H1 (cell line): ENCODE measurements around the gene LTBP1. TPM values are rescaled to one million over a fixed set of nuclear protein-coding genes. Genes with fewer than 3 reads are reported as not detected.

ENCODE experiments used
- CTCF ChIA-PET: fragments of 300-600 bp; sonication (Branson Sonifier 250); formaldehyde crosslinking; loops from one replicate; lab custom pipeline; 2021; ENCODE audit not compliant: partially characterized antibody; lab: Charles Lee
- POLR2A ChIA-PET: fragments of 300-600 bp; sonication (Branson Sonifier 250); formaldehyde crosslinking; loops from one replicate; lab custom pipeline; 2021; ENCODE audit warnings: inconsistent platforms; ENCODE audit not compliant: partially characterized antibody; lab: Charles Lee
- DNase-seq, 2 experiments: peaks; one replicate each; pipeline versions ENCODE4 v3.0.0 to v3.0.0-alpha.2; 2010 to 2022; ENCODE audit warnings: low spot score in 2 of 2, low read depth in 1 of 2, mixed read lengths in 1 of 2
- FAIRE-seq: peaks from 2 replicates; lab custom pipeline; 2011; peaks lifted over from hg19 to GRCh38; lab: Jason Lieb, UNC
- H2AFZ ChIP-seq: 2 replicates; pipeline ENCODE4 v1.8.1; 2012; ENCODE audit warnings: low read length, inconsistent platforms
- H2AK5ac ChIP-seq: 2 replicates; pipeline ENCODE4 v1.6.1; 2013; ENCODE audit warnings: low read depth, low read length
- H2BK120ac ChIP-seq: replicated peaks from 2 replicates; pipeline ENCODE3; 2013; ENCODE audit warnings: low read depth, low read length, inconsistent platforms
- H2BK12ac ChIP-seq: 2 replicates; pipeline ENCODE4 v1.6.1; 2013; ENCODE audit warnings: low read depth, low read length
- H2BK15ac ChIP-seq: 2 replicates; pipeline ENCODE4 v1.6.1; 2013; ENCODE audit warnings: low read length
- H2BK20ac ChIP-seq: 2 replicates; pipeline ENCODE4 v1.6.1; 2013; ENCODE audit warnings: low read length
- H2BK5ac ChIP-seq: 2 replicates; pipeline ENCODE4 v1.6.1; 2013; ENCODE audit warnings: low read depth, low read length
- H3K14ac ChIP-seq: 2 replicates; pipeline ENCODE4 v1.6.1; 2013; ENCODE audit warnings: inconsistent platforms; ENCODE audit not compliant: insufficient read length
- H3K18ac ChIP-seq: 2 replicates; pipeline ENCODE4 v1.6.1; 2013; ENCODE audit warnings: low read length; ENCODE audit errors: extremely low read depth
- H3K23ac ChIP-seq: 2 replicates; pipeline ENCODE4 v1.6.1; 2013; ENCODE audit warnings: inconsistent platforms; ENCODE audit not compliant: insufficient read length
- H3K23me2 ChIP-seq: 2 replicates; pipeline ENCODE4 v1.6.1; 2013; ENCODE audit warnings: low read depth, low read length
- H3K27ac ChIP-seq: 2 replicates; pipeline ENCODE4 v1.6.1; 2011; ENCODE audit warnings: low read depth, low read length, inconsistent platforms
- H3K27me3 ChIP-seq, 4 experiments: replicated peaks in 1 of 4; 1 replicate in 1 of 4; 2 replicates in 3 of 4; pipeline versions ENCODE4 v1.6.1 to v1.8.1; 2011 to 2013; ENCODE audit warnings: low read length in 3 of 4, mild to moderate bottlenecking in 3 of 4, inconsistent platforms in 2 of 4, mixed read lengths in 2 of 4, moderate library complexity in 1 of 4; ENCODE audit not compliant: control insufficient read depth in 3 of 4, insufficient read depth in 3 of 4; ENCODE audit errors: extremely low read depth in 1 of 4
- H3K36me3 ChIP-seq, 4 experiments: 2 replicates each; pipeline versions ENCODE4 v1.6.1 to v1.8.1; 2011 to 2013; ENCODE audit warnings: mild to moderate bottlenecking in 4 of 4, low read length in 3 of 4, moderate library complexity in 2 of 4, control low read depth in 1 of 4, inconsistent platforms in 1 of 4; ENCODE audit not compliant: insufficient read depth in 4 of 4, control insufficient read depth in 2 of 4
- H3K4ac ChIP-seq: replicated peaks from 2 replicates; pipeline ENCODE3; 2013; ENCODE audit warnings: low read length, low read depth, mixed read lengths, inconsistent platforms; ENCODE audit not compliant: insufficient read length
- H3K4me1 ChIP-seq, 4 experiments: replicated peaks in 1 of 4; 1 replicate in 1 of 4; 2 replicates in 3 of 4; pipeline versions ENCODE4 v1.6.1 to v1.8.1; 2011 to 2013; ENCODE audit warnings: low read length in 3 of 4, inconsistent platforms in 2 of 4, mixed read lengths in 1 of 4; ENCODE audit not compliant: insufficient read depth in 4 of 4, control insufficient read depth in 3 of 4
- H3K4me2 ChIP-seq, 2 experiments: 2 replicates each; pipeline versions ENCODE4 v1.6.1 to v1.8.1; 2011 to 2013; ENCODE audit warnings: low read depth in 2 of 2, low read length in 2 of 2, control low read depth in 1 of 2, inconsistent platforms in 1 of 2, mild to moderate bottlenecking in 1 of 2; ENCODE audit not compliant: insufficient read depth in 1 of 2
- H3K4me3 ChIP-seq, 4 experiments: fragments of 200-600, 300-600 bp in 1 of 4; sonication (generic), shearing (Covaris generic), sonication (Bioruptor Twin) in 1 of 4; 2 replicates each; pipeline versions ENCODE4 v1.5.1 to v1.8.1; 2011 to 2016; ENCODE audit warnings: low read length in 4 of 4, low read depth in 3 of 4, control low read depth in 2 of 4, inconsistent platforms in 2 of 4, mild to moderate bottlenecking in 2 of 4, mixed read lengths in 1 of 4, moderate library complexity in 1 of 4; ENCODE audit not compliant: insufficient read depth in 2 of 4; ENCODE audit errors: extremely low read depth in 1 of 4
- H3K56ac ChIP-seq: replicated peaks from 2 replicates; pipeline ENCODE3; 2013; ENCODE audit warnings: low read depth, mild to moderate bottlenecking, mixed read lengths, low read length, inconsistent platforms; ENCODE audit not compliant: insufficient read length
- H3K79me1 ChIP-seq: 2 replicates; pipeline ENCODE4 v1.6.1; 2013; ENCODE audit warnings: low read depth, low read length, control low read depth
- H3K79me2 ChIP-seq, 2 experiments: 2 replicates each; pipeline versions ENCODE4 v1.6.1 to v1.8.1; 2012 to 2013; ENCODE audit warnings: low read length in 2 of 2, mild to moderate bottlenecking in 2 of 2, inconsistent platforms in 1 of 2; ENCODE audit not compliant: insufficient read depth in 2 of 2, control insufficient read depth in 1 of 2
- H3K9ac ChIP-seq, 4 experiments: replicated peaks in 1 of 4; 1 replicate in 1 of 4; 2 replicates in 3 of 4; pipeline versions ENCODE4 v1.6.1 to v1.8.1; 2011 to 2013; ENCODE audit warnings: low read depth in 3 of 4, low read length in 3 of 4, control low read depth in 2 of 4, mild to moderate bottlenecking in 2 of 4, moderate library complexity in 2 of 4, inconsistent platforms in 1 of 4; ENCODE audit errors: extremely low read depth in 1 of 4
- H3K9me3 ChIP-seq, 2 experiments: 2 replicates each; pipeline versions ENCODE4 v1.6.1 to v1.8.1; 2012 to 2013; ENCODE audit warnings: mild to moderate bottlenecking in 2 of 2, moderate library complexity in 2 of 2, control low read depth in 1 of 2, inconsistent platforms in 1 of 2, low read depth in 1 of 2, low read length in 1 of 2, mixed read lengths in 1 of 2; ENCODE audit not compliant: insufficient read depth in 2 of 2
- H4K20me1 ChIP-seq, 2 experiments: replicated peaks in 1 of 2; 2 replicates each; pipeline versions ENCODE3 to v1.8.1; 2011 to 2013; ENCODE audit warnings: inconsistent platforms in 2 of 2, low read length in 2 of 2, mild to moderate bottlenecking in 1 of 2; ENCODE audit not compliant: insufficient read depth in 2 of 2, control insufficient read depth in 1 of 2
- H4K5ac ChIP-seq: 2 replicates; pipeline ENCODE4 v1.6.1; 2013; ENCODE audit warnings: low read length, low read depth, mixed read lengths, inconsistent platforms; ENCODE audit not compliant: insufficient read length
- H4K8ac ChIP-seq: 2 replicates; pipeline ENCODE4 v1.8.0; 2013; ENCODE audit warnings: mild to moderate bottlenecking, moderate library complexity, low read length, inconsistent platforms; ENCODE audit not compliant: insufficient read depth; ENCODE audit errors: extremely low read depth
- H4K91ac ChIP-seq: replicated peaks from 2 replicates; pipeline ENCODE3; 2013; ENCODE audit warnings: low read length, mixed read lengths, inconsistent platforms; ENCODE audit not compliant: insufficient read length
- EP300 ChIP-seq, 2 experiments: IDR thresholded peaks; 1 replicate in 1 of 2; 2 replicates in 1 of 2; pipeline ENCODE4 v1.6.1; 2011 to 2012; ENCODE audit warnings: low read depth in 2 of 2, low read length in 2 of 2, mild to moderate bottlenecking in 2 of 2, borderline replicate concordance in 1 of 2, inconsistent platforms in 1 of 2, moderate library complexity in 1 of 2
- EZH2 ChIP-seq: fragments of 200-600 bp; sonication (generic); IDR thresholded peaks from 2 replicates; pipeline ENCODE4 v1.7.1; 2012; ENCODE audit warnings: low read depth, mild to moderate bottlenecking, moderate library complexity, low read length, inconsistent platforms; ENCODE audit not compliant: severe bottlenecking
- FOSL1 ChIP-seq: IDR thresholded peaks from 2 replicates; pipeline ENCODE4 v1.6.1; 2011; ENCODE audit warnings: mild to moderate bottlenecking, low read depth, low read length, moderate library complexity; ENCODE audit not compliant: insufficient read depth
- POLR2AphosphoS5 ChIP-seq: IDR thresholded peaks from 2 replicates; pipeline ENCODE4 v1.6.1; 2011; ENCODE audit warnings: low read depth, low read length
- RAD21 ChIP-seq, 2 experiments: IDR thresholded peaks in 1 of 2; conservative IDR thresholded peaks in 1 of 2; 2 replicates each; pipeline ENCODE4 v1.6.1; 2011; ENCODE audit warnings: low read depth in 2 of 2, low read length in 2 of 2, improper control_type of control experiment in 1 of 2, inconsistent platforms in 1 of 2, mild to moderate bottlenecking in 1 of 2, moderate library complexity in 1 of 2
- SAP30 ChIP-seq: fragments of 300-600 bp; sonication (generic); IDR thresholded peaks from 2 replicates; pipeline ENCODE4 v1.7.1; 2012; ENCODE audit warnings: low read length, moderate library complexity, mild to moderate bottlenecking, inconsistent platforms; ENCODE audit not compliant: insufficient read depth, insufficient replicate concordance
- SIX5 ChIP-seq: IDR thresholded peaks from 2 replicates; pipeline ENCODE4 v1.6.1; 2011; ENCODE audit warnings: mild to moderate bottlenecking, low read depth, low read length
- SUZ12 ChIP-seq: fragments of 200-600 bp; sonication (generic); IDR thresholded peaks from 2 replicates; pipeline ENCODE4 v1.6.1; 2012; ENCODE audit warnings: mild to moderate bottlenecking, inconsistent platforms, low read length, moderate library complexity, mixed read lengths
- WGBS, 2 experiments: shearing (Covaris generic) in 1 of 2; methylation state at CpG; one replicate each; pipeline versions ENCODE4 v1.1.6 to v1.1.7; 2013 to 2015; ENCODE audit warnings: low lambda C conversion rate in 2 of 2, mixed read lengths in 2 of 2, inconsistent platforms in 1 of 2, low coverage in 1 of 2, missing lambda C conversion rate in 1 of 2; ENCODE audit not compliant: insufficient replicate concordance in 2 of 2, insufficient coverage in 1 of 2, insufficient read length in 1 of 2; ENCODE audit errors: extremely low coverage in 1 of 2, missing lambda C conversion rate in 1 of 2; 5-methylcytosine and 5-hydroxymethylcytosine counted together
- polyA plus RNA-seq, 7 experiments: library from polyadenylated mRNA; depleted of rRNA in 3 of 7; stranded (reverse) in 5 of 7; unstranded in 2 of 7; fragments of >200 nt in 5 of 7; fragments of 200-250 nt in 2 of 7; gene quantifications; 1 replicate in 5 of 7; 2 replicates in 1 of 7; 4 replicates in 1 of 7; pipeline versions ENCODE4 v1.2.1 to v1.2.3, GENCODE V29; 2011 to 2013; ENCODE audit warnings: missing spikeins in 2 of 7, mixed read lengths in 2 of 7
- total RNA-seq: library from RNA; stranded (reverse); fragmentation: NEBNext Ultra II Directional; extraction: Animal tissue kit (Norgen Biotek cat#: 25700); gene quantifications from 2 replicates; pipeline ENCODE4 v1.2.1, GENCODE V29; 2021

The LTBP1 gene
- total and polyA plus RNA-seq, 2 of the 8 experiments (the other 6 are each of a cell fraction or from before 2014, with no cell fraction given) = 15.4 to 24.7 TPM

- WGBS, 2 experiments = 85% methylated on average over 6 of the region's 6 CpGs; no CpG with 5 or more reads in 1 of the 2 experiments
- Histone ChIP-seq H3K18ac (no peak overlapping the region), H2AK5ac (no peak overlapping the region), H2BK12ac (no peak overlapping the region), H3K4me2 (no peak overlapping the region), H3K79me1 (no peaks in the 10 kb centered on the region), H3K23ac (no peak overlapping the region), H3K4ac (no peak overlapping the region), H2BK120ac (no peak overlapping the region), H3K23me2 (no peaks in the 10 kb centered on the region), H2BK20ac (no peak overlapping the region), H3K79me2 (no peaks in the 10 kb centered on the region), H3K27me3 (no peaks in the 10 kb centered on the region), H3K56ac (no peak overlapping the region), H3K9me3 (no peaks in the 10 kb centered on the region), H2AFZ (no peak overlapping the region), H3K4me1 (no peaks in the 10 kb centered on the region), H3K9ac (no peak overlapping the region), H4K91ac (no peak overlapping the region), H4K8ac (no peak overlapping the region), H3K27ac (no peak overlapping the region), H3K14ac (no peak overlapping the region), H2BK15ac (no peak overlapping the region), H3K36me3 (no peaks in the 10 kb centered on the region), H2BK5ac (no peak overlapping the region), H4K5ac (no peak overlapping the region), H4K20me1 (no peaks in the 10 kb centered on the region), H3K4me3 (no peak overlapping the region)
- ChIA-PET POLR2A (interaction anchor here (0.9 kb wide), 1 partner anchor 74 kb away, joined by 3 read pairs; no protein-coding TSS in a partner anchor), CTCF (interaction anchor here (0.7 kb wide), 1 partner anchor 25 kb away, joined by 3 read pairs; no protein-coding TSS in a partner anchor)
- DNase-seq (no peak), FAIRE-seq (no peak)
- no peak for TF ChIP-seq EP300 (IDR thresholded peaks at IDR 0.05; ENCODE audit: borderline replicate concordance in 1 of 2, low read depth in 2 of 2, low read length in 2 of 2)
- no peak for TF ChIP-seq SUZ12
- TF ChIP-seq POLR2AphosphoS5 = no peak
- no peak for TF ChIP-seq FOSL1
- TF ChIP-seq EZH2 = no peak
- no peak for TF ChIP-seq RAD21 (IDR thresholded peaks at IDR 0.05 in 1 of 2, conservative IDR thresholded peaks at IDR 0.05 in 1 of 2; ENCODE audit: low read depth in 2 of 2, low read length in 2 of 2)
- no peak for TF ChIP-seq SIX5
- TF ChIP-seq SAP30 = no peak
Measured at GRCh38 chr2:33322612-33323011, 375.9 kb downstream of the LTBP1 start.
